MM.1S (cell line): ENCODE results near the gene AQP5.

Experiments
- DNase-seq: peaks from one replicate; pipeline ENCODE4 v3.0.0-alpha.2; 2015
- H2AFZ ChIP-seq: fragments of 300-600 bp; sonication (generic); 2 replicates; pipeline ENCODE4 v1.6.0; 2016; ENCODE audit warnings: antibody characterized with exemption, low read length
- H3F3A ChIP-seq: fragments of 300-600 bp; sonication (generic); 2 replicates; pipeline ENCODE4 v1.6.1; 2016; ENCODE audit warnings: mild to moderate bottlenecking, antibody characterized with exemption, low read length, moderate library complexity, mixed read lengths; ENCODE audit not compliant: insufficient read depth
- H3K27ac ChIP-seq: fragments of 300-600 bp; sonication (generic); 2 replicates; pipeline ENCODE4 v1.5.1; 2016; ENCODE audit warnings: mild to moderate bottlenecking, low read length
- H3K27me3 ChIP-seq: fragments of 300-600 bp; sonication (generic); replicated peaks from 2 replicates; pipeline ENCODE4 v1.6.0; 2016; ENCODE audit warnings: low read length; ENCODE audit not compliant: insufficient read depth
- H3K36me3 ChIP-seq: fragments of 300-600 bp; sonication (generic); replicated peaks from 2 replicates; pipeline ENCODE4 v1.6.1; 2016; ENCODE audit warnings: mild to moderate bottlenecking, low read length, mixed read lengths; ENCODE audit not compliant: insufficient read depth
- H3K4me1 ChIP-seq: fragments of 300-600 bp; sonication (generic); 2 replicates; pipeline ENCODE4 v1.6.1; 2016; ENCODE audit warnings: low read length, mixed read lengths
- H3K4me2 ChIP-seq: fragments of 300-600 bp; sonication (generic); 2 replicates; pipeline ENCODE4 v1.6.0; 2016; ENCODE audit warnings: low read depth, low read length
- H3K4me3 ChIP-seq: fragments of 300-600 bp; sonication (generic); 2 replicates; pipeline ENCODE4 v1.5.1; 2016; ENCODE audit warnings: low read length, mixed read lengths
- H3K79me2 ChIP-seq: fragments of 300-600 bp; sonication (generic); 2 replicates; pipeline ENCODE4 v1.6.1; 2016; ENCODE audit warnings: mixed run types, low read length, mixed read lengths
- H3K9ac ChIP-seq: fragments of 300-600 bp; sonication (generic); 2 replicates; pipeline ENCODE4 v1.6.1; 2016; ENCODE audit warnings: low read length, mixed read lengths
- H3K9me2 ChIP-seq: fragments of 300-600 bp; sonication (generic); replicated peaks from 2 replicates; pipeline ENCODE4 v1.6.1; 2016; ENCODE audit warnings: mild to moderate bottlenecking, low read length, mixed read lengths; ENCODE audit not compliant: insufficient read depth
- H3K9me3 ChIP-seq: fragments of 300-600 bp; sonication (generic); replicated peaks from 2 replicates; pipeline ENCODE4 v1.6.1; 2016; ENCODE audit warnings: mild to moderate bottlenecking, low read length, mixed read lengths; ENCODE audit not compliant: insufficient read depth
- H4K20me1 ChIP-seq: fragments of 300-600 bp; sonication (generic); 2 replicates; pipeline ENCODE4 v1.6.1; 2016; ENCODE audit warnings: mild to moderate bottlenecking, low read length, moderate library complexity, mixed read lengths; ENCODE audit not compliant: insufficient read depth
- EZH2 ChIP-seq: fragments of 300-600 bp; sonication (generic); optimal IDR thresholded peaks from 2 replicates; pipeline ENCODE3; 2017; ENCODE audit warnings: low read depth, mild to moderate bottlenecking, antibody characterized with exemption, low read length, mixed read lengths
- EZH2phosphoT487 ChIP-seq: fragments of 300-600 bp; sonication (generic); IDR thresholded peaks from 2 replicates; pipeline ENCODE4 v1.6.1; 2018; ENCODE audit warnings: antibody characterized with exemption, low read length
- TF ChIP-seq, protein P1 (sequence below): fragments of 300-600 bp; sonication (generic); IDR thresholded peaks from 2 replicates; pipeline ENCODE4 v1.5.1; 2016; ENCODE audit warnings: antibody characterized with exemption, low read length, mixed read lengths

AQP5 gene

DNA sequence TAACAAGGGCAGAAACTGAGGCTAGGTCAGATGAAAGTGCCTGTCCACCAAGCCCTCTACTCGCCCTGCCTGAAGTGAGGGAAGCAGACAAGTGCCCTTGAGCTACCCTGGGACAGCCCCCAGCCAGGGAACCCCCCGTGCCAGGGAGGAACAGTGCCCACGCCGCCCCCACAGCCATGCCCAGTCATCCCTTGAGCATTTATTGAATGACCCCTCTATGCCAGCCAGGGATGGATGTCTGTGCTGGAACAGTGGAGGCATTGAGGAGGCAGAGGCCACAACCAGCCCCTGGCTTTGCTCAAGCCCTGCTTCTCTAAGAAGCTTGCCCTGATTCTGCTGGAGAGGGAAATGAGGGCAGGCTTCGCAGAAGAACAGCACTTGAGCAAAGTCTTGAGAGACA is 7.4 kb downstream of the AQP5 start:
- no peak overlapping the region for H3K4me2 ChIP-seq
- no peaks in the 10 kb centered on the region for H4K20me1 ChIP-seq
- H3K9ac ChIP-seq = no peak overlapping the region
- no peaks in the 10 kb centered on the region for H3K4me1 ChIP-seq
- no peaks in the 10 kb centered on the region for H3F3A ChIP-seq
- peaks cover 72% of the 10 kb centered on the region for H3K27me3 ChIP-seq
- H3K36me3 ChIP-seq = no peaks in the 10 kb centered on the region
- H3K27ac ChIP-seq = no peak overlapping the region
- H2AFZ ChIP-seq = no peak overlapping the region
- TF ChIP-seq EZH2 = no peak
- TF ChIP-seq, protein P1, sequence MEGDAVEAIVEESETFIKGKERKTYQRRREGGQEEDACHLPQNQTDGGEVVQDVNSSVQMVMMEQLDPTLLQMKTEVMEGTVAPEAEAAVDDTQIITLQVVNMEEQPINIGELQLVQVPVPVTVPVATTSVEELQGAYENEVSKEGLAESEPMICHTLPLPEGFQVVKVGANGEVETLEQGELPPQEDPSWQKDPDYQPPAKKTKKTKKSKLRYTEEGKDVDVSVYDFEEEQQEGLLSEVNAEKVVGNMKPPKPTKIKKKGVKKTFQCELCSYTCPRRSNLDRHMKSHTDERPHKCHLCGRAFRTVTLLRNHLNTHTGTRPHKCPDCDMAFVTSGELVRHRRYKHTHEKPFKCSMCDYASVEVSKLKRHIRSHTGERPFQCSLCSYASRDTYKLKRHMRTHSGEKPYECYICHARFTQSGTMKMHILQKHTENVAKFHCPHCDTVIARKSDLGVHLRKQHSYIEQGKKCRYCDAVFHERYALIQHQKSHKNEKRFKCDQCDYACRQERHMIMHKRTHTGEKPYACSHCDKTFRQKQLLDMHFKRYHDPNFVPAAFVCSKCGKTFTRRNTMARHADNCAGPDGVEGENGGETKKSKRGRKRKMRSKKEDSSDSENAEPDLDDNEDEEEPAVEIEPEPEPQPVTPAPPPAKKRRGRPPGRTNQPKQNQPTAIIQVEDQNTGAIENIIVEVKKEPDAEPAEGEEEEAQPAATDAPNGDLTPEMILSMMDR = no peak
- TF ChIP-seq EZH2phosphoT487 = no peak
- H3K9me3 ChIP-seq = no peaks in the 10 kb centered on the region
- H3K4me3 ChIP-seq = no peak overlapping the region
- DNase-seq = no peak
- H3K9me2 ChIP-seq = no peaks in the 10 kb centered on the region
- H3K79me2 ChIP-seq = no peaks in the 10 kb centered on the region

DNA sequence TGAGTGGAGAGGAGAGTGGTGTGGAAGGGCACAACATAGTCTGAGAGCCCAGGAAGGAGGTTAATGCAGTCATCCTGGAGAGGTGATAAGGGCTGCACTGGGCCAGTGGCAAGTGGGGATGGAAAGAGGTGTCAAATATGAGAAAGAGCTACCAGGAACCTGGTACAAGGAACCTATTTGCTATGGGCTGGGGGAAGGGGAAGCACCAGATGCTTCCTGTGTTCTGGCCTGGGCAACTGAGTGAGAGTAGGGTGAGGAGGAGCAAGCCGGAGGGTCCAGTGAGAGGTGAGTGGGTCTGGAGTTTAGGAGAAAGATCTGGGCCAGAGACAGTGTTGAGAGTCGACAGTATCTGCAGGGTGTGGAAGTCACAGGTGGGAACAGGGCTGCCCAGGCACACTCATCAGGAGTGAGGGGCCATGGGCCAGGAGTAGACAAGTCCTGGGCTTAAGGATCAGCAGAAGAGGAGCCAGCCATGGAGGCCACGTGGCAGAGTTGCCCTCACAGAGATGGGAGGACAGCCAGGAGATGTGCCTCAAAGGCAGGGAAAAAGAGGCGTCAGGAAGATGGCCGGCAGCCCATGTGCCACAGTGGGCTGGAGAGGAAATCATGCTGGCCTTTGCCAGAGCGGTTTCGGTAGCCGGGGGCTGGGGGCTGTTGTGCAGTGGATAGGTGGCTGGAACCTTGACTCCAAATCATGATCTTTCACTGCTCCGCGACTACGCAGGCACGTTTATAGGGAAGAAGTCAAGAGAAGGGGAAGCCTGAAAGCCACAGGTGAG is 8.2 kb downstream of the AQP5 start:
- no peak overlapping the region for H3K27ac ChIP-seq
- no peak overlapping the region for H3K9ac ChIP-seq
- no peaks in the 10 kb centered on the region for H4K20me1 ChIP-seq
- no peak overlapping the region for H2AFZ ChIP-seq
- TF ChIP-seq, protein P1 = no peak
- TF ChIP-seq EZH2 = no peak
- no peak for TF ChIP-seq EZH2phosphoT487
- H3K36me3 ChIP-seq = no peaks in the 10 kb centered on the region
- H3F3A ChIP-seq = no peaks in the 10 kb centered on the region
- no peaks in the 10 kb centered on the region for H3K9me3 ChIP-seq
- peaks cover 64% of the 10 kb centered on the region for H3K27me3 ChIP-seq
- H3K9me2 ChIP-seq = no peaks in the 10 kb centered on the region
- no peaks in the 10 kb centered on the region for H3K4me1 ChIP-seq
- no peak overlapping the region for H3K4me2 ChIP-seq
- DNase-seq = no peak
- H3K4me3 ChIP-seq = no peak overlapping the region
- no peaks in the 10 kb centered on the region for H3K79me2 ChIP-seq

DNA sequence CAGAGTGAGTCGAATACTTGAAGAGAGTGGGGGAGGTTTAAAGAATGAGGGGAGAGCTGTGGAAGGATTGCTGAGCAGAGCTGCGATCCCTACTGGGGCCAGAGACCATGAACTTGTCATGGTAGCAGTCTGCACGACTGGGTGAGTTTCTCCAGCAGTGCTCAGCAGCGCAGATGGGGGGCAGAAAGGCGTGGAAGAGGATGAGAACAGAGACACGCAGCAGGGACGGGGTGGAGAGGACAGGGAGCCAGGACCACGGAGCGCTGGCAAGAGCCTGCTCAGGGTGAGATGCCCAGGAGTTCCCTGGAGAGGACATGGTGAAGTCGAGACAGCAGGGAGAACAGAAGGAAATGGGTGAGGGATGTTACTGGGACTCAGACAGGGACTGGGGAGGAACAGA is 9.0 kb downstream of the AQP5 start:
- no peak overlapping the region for H3K27ac ChIP-seq
- H4K20me1 ChIP-seq = no peaks in the 10 kb centered on the region
- no peak for DNase-seq
- no peaks in the 10 kb centered on the region for H3F3A ChIP-seq
- no peak overlapping the region for H3K4me3 ChIP-seq
- no peaks in the 10 kb centered on the region for H3K79me2 ChIP-seq
- TF ChIP-seq, protein P1 = no peak
- TF ChIP-seq EZH2phosphoT487 (no peak), EZH2 (no peak)
- H3K4me2 ChIP-seq = no peak overlapping the region
- H3K9me2 ChIP-seq = no peaks in the 10 kb centered on the region
- H3K9me3 ChIP-seq = no peaks in the 10 kb centered on the region
- no peak overlapping the region for H3K9ac ChIP-seq
- peaks cover 57% of the 10 kb centered on the region for H3K27me3 ChIP-seq
- H3K36me3 ChIP-seq = no peaks in the 10 kb centered on the region
- H2AFZ ChIP-seq = no peak overlapping the region
- H3K4me1 ChIP-seq = no peaks in the 10 kb centered on the region
